HepG2 (cell line): ENCODE measurements around the gene DIAPH3.

Source experiments
- ADNP ChIP-seq: sonication (generic); formaldehyde crosslinking; IDR thresholded peaks from 2 replicates; pipeline ENCODE4 v1.4.0; 2020; ENCODE audit warnings: missing genetic modification reagents
- ATM ChIP-seq: fragments of 450-650 bp; IDR thresholded peaks from 2 replicates; pipeline ENCODE4 v1.7.1; 2017; ENCODE audit warnings: mild to moderate bottlenecking, borderline replicate concordance
- GABPA ChIP-seq, 2 experiments: IDR thresholded peaks; 2 replicates each; pipeline ENCODE4 v1.6.1; 2011 to 2016; ENCODE audit warnings: low read depth in 2 of 2, low read length in 1 of 2, missing biosample characterization in 1 of 2, missing genetic modification characterization in 1 of 2
- NFKBIZ ChIP-seq: IDR thresholded peaks from 2 replicates; pipeline ENCODE4 v1.6.1; 2018; ENCODE audit warnings: missing genetic modification reagents, missing compliant biosample characterization
- POLR2A ChIP-seq, 2 experiments: IDR thresholded peaks; 2 replicates each; pipeline ENCODE4 v1.6.1; 2011; ENCODE audit warnings: low read depth in 2 of 2, low read length in 2 of 2, mild to moderate bottlenecking in 1 of 2, moderate library complexity in 1 of 2; ENCODE audit not compliant: insufficient read depth in 1 of 2
- RFX1 ChIP-seq: fragments of 450-650 bp; IDR thresholded peaks from 2 replicates; pipeline ENCODE4 v1.6.1; 2017
- ZNF747 ChIP-seq: sonication (generic); formaldehyde crosslinking; IDR thresholded peaks from 2 replicates; pipeline ENCODE4 v1.8.1; 2023; ENCODE audit warnings: missing genetic modification reagents, mild to moderate bottlenecking, borderline replicate concordance
- ZSCAN20 ChIP-seq: sonication (generic); formaldehyde crosslinking; IDR thresholded peaks from 2 replicates; pipeline ENCODE4 v1.4.0; 2020; ENCODE audit warnings: missing genetic modification reagents, mild to moderate bottlenecking, borderline replicate concordance

GRCh38 chr13:59677966-59678814 is 485.5 kb downstream of the DIAPH3 start:
- no peak for TF ChIP-seq ATM
- no peak for TF ChIP-seq POLR2A (IDR thresholded peaks at IDR 0.05; ENCODE audit: insufficient read depth in 1 of 2, low read depth in 2 of 2, low read length in 2 of 2)
- TF ChIP-seq GABPA (IDR thresholded peaks at IDR 0.05; ENCODE audit: low read depth, low read length): no peak
- no peak for TF ChIP-seq GABPA (CRISPR knock-in tag; IDR thresholded peaks at IDR 0.05; ENCODE audit: low read depth)
- no peak for TF ChIP-seq NFKBIZ (CRISPR knock-in tag)
- TF ChIP-seq ZSCAN20: no peak
- no peak for TF ChIP-seq ZNF747 (CRISPR knock-in tag)
- no peak for TF ChIP-seq RFX1
- no peak for TF ChIP-seq ADNP (CRISPR knock-in tag)
